HepG2 (cell line): ENCODE measurements around the gene RNF123. TPM values are rescaled to one million over a fixed set of nuclear protein-coding genes. Genes with fewer than 3 reads are reported as not detected.
A peak's percentile ranks its signal among the peaks of the same experiment; 100 is the strongest.

Experiments used
- GLI4 ChIP-seq: sonication (generic); formaldehyde crosslinking; IDR thresholded peaks from 2 replicates; pipeline ENCODE4 v1.5.1; 2020; ENCODE audit warnings: missing genetic modification reagents, mild to moderate bottlenecking, moderate library complexity, borderline replicate concordance
- HOXA9 ChIP-seq: sonication (generic); formaldehyde crosslinking; IDR thresholded peaks from 2 replicates; pipeline ENCODE4 v1.8.1; 2022; ENCODE audit warnings: missing genetic modification reagents, mild to moderate bottlenecking, moderate library complexity, borderline replicate concordance
- HOXD1 ChIP-seq: sonication (generic); formaldehyde crosslinking; IDR thresholded peaks from 2 replicates; pipeline ENCODE4 v1.5.0; 2020; ENCODE audit warnings: missing genetic modification reagents
- IRX3 ChIP-seq: sonication (generic); formaldehyde crosslinking; IDR thresholded peaks from 2 replicates; pipeline ENCODE4 v1.8.1; 2023; ENCODE audit warnings: mild to moderate bottlenecking, low read depth, missing genetic modification reagents, borderline replicate concordance
- KDM5A ChIP-seq: fragments of 200-600 bp; sonication (generic); IDR thresholded peaks from 2 replicates; pipeline ENCODE4 v1.7.0; 2018; ENCODE audit warnings: antibody characterized with exemption, mild to moderate bottlenecking, low read length, borderline replicate concordance
- RFXANK ChIP-seq: IDR thresholded peaks from 2 replicates; pipeline ENCODE4 v1.6.1; 2016
- ZMYM3 ChIP-seq: sonication (generic); formaldehyde crosslinking; IDR thresholded peaks from 2 replicates; pipeline ENCODE4 v1.5.1; 2020; ENCODE audit warnings: mild to moderate bottlenecking, missing genetic modification reagents
- ZNF274 ChIP-seq: sonication (generic); formaldehyde crosslinking; IDR thresholded peaks from 2 replicates; pipeline ENCODE4 v1.5.1; 2020; ENCODE audit warnings: mild to moderate bottlenecking, missing genetic modification reagents
- ZNF775 ChIP-seq: sonication (generic); formaldehyde crosslinking; IDR thresholded peaks from 2 replicates; pipeline ENCODE4 v1.4.0; 2020; ENCODE audit warnings: missing genetic modification reagents, mild to moderate bottlenecking, moderate library complexity, borderline replicate concordance
- ZNF792 ChIP-seq: IDR thresholded peaks from 2 replicates; pipeline ENCODE4 v1.6.1; 2016
- polyA plus RNA-seq, 8 experiments: library from polyadenylated mRNA; depleted of rRNA in 3 of 8; stranded (reverse) in 7 of 8; unstranded in 1 of 8; fragments of >200 nt; fragmentation: Illumina TruSeq in 4 of 8; extraction: Trizol in 4 of 8; gene quantifications; 2 replicates each; pipeline versions ENCODE4 v1.2.1 to v1.2.3, GENCODE V29; 2011 to 2016; ENCODE audit warnings: low read depth in 4 of 8, missing spikeins in 1 of 8, mixed read lengths in 1 of 8; ENCODE audit not compliant: insufficient read depth in 1 of 8
- total RNA-seq, 5 experiments: library from RNA; depleted of rRNA; stranded (reverse); fragments of >200 nt; fragmentation: Illumina TruSeq; extraction: Trizol; gene quantifications; 2 replicates each; pipeline ENCODE4 v1.2.3, GENCODE V29; 2016; ENCODE audit warnings: low read depth in 1 of 5
- TF ChIP-seq, protein P1 (sequence below), 2 experiments: fragments of 450-650 bp in 1 of 2; sonication (generic) in 1 of 2; formaldehyde crosslinking in 1 of 2; IDR thresholded peaks; 2 replicates each; pipeline versions ENCODE4 v1.6.1 to v1.8.0; 2016 to 2022; ENCODE audit warnings: antibody characterized with exemption in 1 of 2, mild to moderate bottlenecking in 1 of 2, missing genetic modification reagents in 1 of 2
- TF ChIP-seq, protein P2 (sequence below): sonication (generic); formaldehyde crosslinking; IDR thresholded peaks from 2 replicates; pipeline ENCODE4 v1.4.0; 2020; ENCODE audit warnings: missing genetic modification reagents, borderline replicate concordance
- TF ChIP-seq, protein P3 (sequence below): sonication (generic); formaldehyde crosslinking; IDR thresholded peaks from 2 replicates; pipeline ENCODE4 v1.8.1; 2022; ENCODE audit warnings: mild to moderate bottlenecking, missing genetic modification reagents
- TF ChIP-seq, protein P4 (sequence below): sonication (generic); formaldehyde crosslinking; IDR thresholded peaks from 2 replicates; pipeline ENCODE4 v1.4.0; 2020; ENCODE audit warnings: mild to moderate bottlenecking, missing genetic modification reagents, borderline replicate concordance

RNF123 gene
- total and polyA plus RNA-seq, 2 of the 13 experiments (the other 11 are each of a cell fraction or from before 2014, with no cell fraction given) = 29.9 to 82.2 TPM

DNA sequence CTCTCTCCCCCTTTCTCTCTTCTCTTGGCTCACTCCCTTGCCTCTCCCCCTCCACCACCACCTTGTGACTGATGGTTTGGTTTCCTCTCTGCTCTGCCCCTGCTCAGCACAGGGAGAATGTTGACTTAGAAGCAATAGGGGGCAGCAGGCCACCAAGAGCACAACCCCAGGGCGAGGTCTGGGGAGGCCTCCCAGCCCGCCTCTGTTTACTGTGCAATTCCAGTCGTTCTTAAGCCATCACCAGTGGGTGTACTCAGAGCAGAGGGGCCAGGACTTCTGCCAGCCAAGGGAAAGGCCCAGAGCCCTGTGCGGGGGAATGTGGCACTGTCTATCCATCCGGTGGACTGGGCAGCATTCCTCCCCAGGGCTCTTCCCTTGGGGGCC, 21.0 kb upstream of the RNF123 start (continued):
- TF ChIP-seq, protein P1, sequence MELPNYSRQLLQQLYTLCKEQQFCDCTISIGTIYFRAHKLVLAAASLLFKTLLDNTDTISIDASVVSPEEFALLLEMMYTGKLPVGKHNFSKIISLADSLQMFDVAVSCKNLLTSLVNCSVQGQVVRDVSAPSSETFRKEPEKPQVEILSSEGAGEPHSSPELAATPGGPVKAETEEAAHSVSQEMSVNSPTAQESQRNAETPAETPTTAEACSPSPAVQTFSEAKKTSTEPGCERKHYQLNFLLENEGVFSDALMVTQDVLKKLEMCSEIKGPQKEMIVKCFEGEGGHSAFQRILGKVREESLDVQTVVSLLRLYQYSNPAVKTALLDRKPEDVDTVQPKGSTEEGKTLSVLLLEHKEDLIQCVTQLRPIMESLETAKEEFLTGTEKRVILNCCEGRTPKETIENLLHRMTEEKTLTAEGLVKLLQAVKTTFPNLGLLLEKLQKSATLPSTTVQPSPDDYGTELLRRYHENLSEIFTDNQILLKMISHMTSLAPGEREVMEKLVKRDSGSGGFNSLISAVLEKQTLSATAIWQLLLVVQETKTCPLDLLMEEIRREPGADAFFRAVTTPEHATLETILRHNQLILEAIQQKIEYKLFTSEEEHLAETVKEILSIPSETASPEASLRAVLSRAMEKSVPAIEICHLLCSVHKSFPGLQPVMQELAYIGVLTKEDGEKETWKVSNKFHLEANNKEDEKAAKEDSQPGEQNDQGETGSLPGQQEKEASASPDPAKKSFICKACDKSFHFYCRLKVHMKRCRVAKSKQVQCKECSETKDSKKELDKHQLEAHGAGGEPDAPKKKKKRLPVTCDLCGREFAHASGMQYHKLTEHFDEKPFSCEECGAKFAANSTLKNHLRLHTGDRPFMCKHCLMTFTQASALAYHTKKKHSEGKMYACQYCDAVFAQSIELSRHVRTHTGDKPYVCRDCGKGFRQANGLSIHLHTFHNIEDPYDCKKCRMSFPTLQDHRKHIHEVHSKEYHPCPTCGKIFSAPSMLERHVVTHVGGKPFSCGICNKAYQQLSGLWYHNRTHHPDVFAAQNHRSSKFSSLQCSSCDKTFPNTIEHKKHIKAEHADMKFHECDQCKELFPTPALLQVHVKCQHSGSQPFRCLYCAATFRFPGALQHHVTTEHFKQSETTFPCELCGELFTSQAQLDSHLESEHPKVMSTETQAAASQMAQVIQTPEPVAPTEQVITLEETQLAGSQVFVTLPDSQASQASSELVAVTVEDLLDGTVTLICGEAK (IDR thresholded peaks at IDR 0.05) = no peak
- TF ChIP-seq, protein P1 (CRISPR knock-in tag; IDR thresholded peaks at IDR 0.05) = no peak; the same call in 1 of the 2 replicates
- TF ChIP-seq RFXANK (no peak), ZMYM3 (CRISPR knock-in tag) (0 out of 2 replicates have a peak, but pooled peaks have one; percentile 33), IRX3 (CRISPR knock-in tag) (no peak), ZNF775 (CRISPR knock-in tag) (no peak), KDM5A (no peak), HOXA9 (CRISPR knock-in tag) (no peak), GLI4 (CRISPR knock-in tag) (no peak), ZNF274 (CRISPR knock-in tag) (no peak), HOXD1 (no peak), ZNF792 (no peak)
- TF ChIP-seq, protein P2, sequence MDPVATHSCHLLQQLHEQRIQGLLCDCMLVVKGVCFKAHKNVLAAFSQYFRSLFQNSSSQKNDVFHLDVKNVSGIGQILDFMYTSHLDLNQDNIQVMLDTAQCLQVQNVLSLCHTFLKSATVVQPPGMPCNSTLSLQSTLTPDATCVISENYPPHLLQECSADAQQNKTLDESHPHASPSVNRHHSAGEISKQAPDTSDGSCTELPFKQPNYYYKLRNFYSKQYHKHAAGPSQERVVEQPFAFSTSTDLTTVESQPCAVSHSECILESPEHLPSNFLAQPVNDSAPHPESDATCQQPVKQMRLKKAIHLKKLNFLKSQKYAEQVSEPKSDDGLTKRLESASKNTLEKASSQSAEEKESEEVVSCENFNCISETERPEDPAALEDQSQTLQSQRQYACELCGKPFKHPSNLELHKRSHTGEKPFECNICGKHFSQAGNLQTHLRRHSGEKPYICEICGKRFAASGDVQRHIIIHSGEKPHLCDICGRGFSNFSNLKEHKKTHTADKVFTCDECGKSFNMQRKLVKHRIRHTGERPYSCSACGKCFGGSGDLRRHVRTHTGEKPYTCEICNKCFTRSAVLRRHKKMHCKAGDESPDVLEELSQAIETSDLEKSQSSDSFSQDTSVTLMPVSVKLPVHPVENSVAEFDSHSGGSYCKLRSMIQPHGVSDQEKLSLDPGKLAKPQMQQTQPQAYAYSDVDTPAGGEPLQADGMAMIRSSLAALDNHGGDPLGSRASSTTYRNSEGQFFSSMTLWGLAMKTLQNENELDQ = no peak
- TF ChIP-seq, protein P3, sequence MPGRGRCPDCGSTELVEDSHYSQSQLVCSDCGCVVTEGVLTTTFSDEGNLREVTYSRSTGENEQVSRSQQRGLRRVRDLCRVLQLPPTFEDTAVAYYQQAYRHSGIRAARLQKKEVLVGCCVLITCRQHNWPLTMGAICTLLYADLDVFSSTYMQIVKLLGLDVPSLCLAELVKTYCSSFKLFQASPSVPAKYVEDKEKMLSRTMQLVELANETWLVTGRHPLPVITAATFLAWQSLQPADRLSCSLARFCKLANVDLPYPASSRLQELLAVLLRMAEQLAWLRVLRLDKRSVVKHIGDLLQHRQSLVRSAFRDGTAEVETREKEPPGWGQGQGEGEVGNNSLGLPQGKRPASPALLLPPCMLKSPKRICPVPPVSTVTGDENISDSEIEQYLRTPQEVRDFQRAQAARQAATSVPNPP (CRISPR knock-in tag) = no peak
- TF ChIP-seq, protein P4, sequence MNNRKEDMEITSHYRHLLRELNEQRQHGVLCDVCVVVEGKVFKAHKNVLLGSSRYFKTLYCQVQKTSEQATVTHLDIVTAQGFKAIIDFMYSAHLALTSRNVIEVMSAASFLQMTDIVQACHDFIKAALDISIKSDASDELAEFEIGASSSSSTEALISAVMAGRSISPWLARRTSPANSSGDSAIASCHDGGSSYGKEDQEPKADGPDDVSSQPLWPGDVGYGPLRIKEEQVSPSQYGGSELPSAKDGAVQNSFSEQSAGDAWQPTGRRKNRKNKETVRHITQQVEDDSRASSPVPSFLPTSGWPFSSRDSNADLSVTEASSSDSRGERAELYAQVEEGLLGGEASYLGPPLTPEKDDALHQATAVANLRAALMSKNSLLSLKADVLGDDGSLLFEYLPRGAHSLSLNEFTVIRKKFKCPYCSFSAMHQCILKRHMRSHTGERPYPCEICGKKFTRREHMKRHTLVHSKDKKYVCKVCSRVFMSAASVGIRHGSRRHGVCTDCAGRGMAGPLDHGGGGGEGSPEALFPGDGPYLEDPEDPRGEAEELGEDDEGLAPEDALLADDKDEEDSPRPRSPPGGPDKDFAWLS (CRISPR knock-in tag) = no peak
